Naive thymus-derived CD4-positive, alpha-beta T cell (primary cell): ENCODE results near the gene INCA1. TPM values are rescaled to one million over a fixed set of nuclear protein-coding genes. Genes with fewer than 3 reads are reported as not detected.

ENCODE experiments used
- ATAC-seq: fragments of 150-1000 bp; cut with Tn5 transposase; 2 replicates; pipeline ENCODE4 v1.10.0; 2021; ENCODE audit warnings: mild to moderate bottlenecking, moderate library complexity
- CTCF ChIA-PET: fragments of 350-600 bp; sonication (Branson Sonifier 250); formaldehyde crosslinking; loops from one replicate; lab custom pipeline; 2021; ENCODE audit warnings: antibody characterized with exemption; lab: Charles Lee
- POLR2A ChIA-PET: fragments of 350-600 bp; sonication (Branson Sonifier 250); formaldehyde crosslinking; loops from one replicate; lab custom pipeline; 2021; ENCODE audit warnings: antibody characterized with exemption, inconsistent platforms; lab: Charles Lee
- DNase-seq, 9 donors: peaks; one replicate each; pipeline versions ENCODE4 v3.0.0 to v3.0.0-alpha.2; 2020 to 2022; ENCODE audit warnings: mixed read lengths in 1 of 9
- H3K27ac ChIP-seq: one replicate; pipeline ENCODE4 v1.7.0; 2013; ENCODE audit warnings: mild to moderate bottlenecking, low read depth, low read length, moderate library complexity
- H3K27me3 ChIP-seq, 2 donors: one replicate each; pipeline ENCODE4 v1.7.0; 2013; ENCODE audit warnings: low read length in 2 of 2, mild to moderate bottlenecking in 2 of 2, moderate library complexity in 2 of 2; ENCODE audit not compliant: control insufficient read depth in 2 of 2, insufficient read depth in 2 of 2
- H3K36me3 ChIP-seq, 3 experiments: 1 replicate in 2 of 3; 2 replicates in 1 of 3; pipeline ENCODE4 v1.7.0; 2013; ENCODE audit warnings: low read length in 3 of 3, mild to moderate bottlenecking in 3 of 3, moderate library complexity in 1 of 3; ENCODE audit not compliant: insufficient read depth in 3 of 3, control insufficient read depth in 2 of 3
- H3K4me1 ChIP-seq, 2 donors: one replicate each; pipeline ENCODE4 v1.7.0; 2013; ENCODE audit warnings: low read length in 2 of 2, mild to moderate bottlenecking in 2 of 2, moderate library complexity in 1 of 2; ENCODE audit not compliant: control insufficient read depth in 2 of 2, insufficient read depth in 2 of 2
- H3K4me3 ChIP-seq: 2 replicates; pipeline ENCODE4 v1.7.0; 2013; ENCODE audit warnings: mild to moderate bottlenecking, low read length
- H3K9me3 ChIP-seq, 3 experiments: 1 replicate in 2 of 3; 2 replicates in 1 of 3; pipeline ENCODE4 v1.7.0; 2013; ENCODE audit warnings: low read length in 3 of 3; ENCODE audit not compliant: control insufficient read depth in 2 of 3
- H3K27ac Mint-ChIP-seq, 9 donors: one replicate each; pipeline ENCODE4 v1.8.0; 2020 to 2022; ENCODE audit warnings: mixed read lengths in 9 of 9, mild to moderate bottlenecking in 8 of 9, moderate library complexity in 5 of 9, inconsistent platforms in 2 of 9
- H3K27me3 Mint-ChIP-seq, 5 donors: one replicate each; pipeline ENCODE4 v1.8.0; 2021 to 2022; ENCODE audit warnings: mixed read lengths in 5 of 5, mild to moderate bottlenecking in 1 of 5
- H3K36me3 Mint-ChIP-seq, 5 donors: one replicate each; pipeline ENCODE4 v1.8.0; 2020 to 2022; ENCODE audit warnings: mixed read lengths in 5 of 5, mild to moderate bottlenecking in 3 of 5, inconsistent platforms in 1 of 5
- H3K4me1 Mint-ChIP-seq, 7 donors: one replicate each; pipeline ENCODE4 v1.8.0; 2020 to 2022; ENCODE audit warnings: mixed read lengths in 7 of 7, mild to moderate bottlenecking in 3 of 7, inconsistent platforms in 1 of 7
- H3K4me3 Mint-ChIP-seq, 10 donors: one replicate each; pipeline ENCODE4 v1.8.0; 2020 to 2022; ENCODE audit warnings: mild to moderate bottlenecking in 10 of 10, mixed read lengths in 10 of 10, moderate library complexity in 6 of 10, inconsistent platforms in 2 of 10
- H3K9me3 Mint-ChIP-seq, 11 donors: one replicate each; pipeline ENCODE4 v1.8.0; 2020 to 2022; ENCODE audit warnings: mixed read lengths in 11 of 11, mild to moderate bottlenecking in 4 of 11, inconsistent platforms in 1 of 11, moderate library complexity in 1 of 11
- intact Hi-C, 2 donors: fragments of 100-400 bp; cut with micrococcal nuclease; formaldehyde crosslinking; loops; one replicate each; pipeline ENCODE4 v1.15.1; 2023
- polyA plus RNA-seq, 2 donors: library from polyadenylated mRNA; unstranded; fragments of 300-500 nt; fragmentation: Illumina TruSeq; gene quantifications; one replicate each; pipeline ENCODE4 v1.2.3, GENCODE V29; 2021
- total RNA-seq, 6 experiments: library from RNA in 5 of 6; stranded (reverse) in 5 of 6; gene quantifications; 1 replicate in 5 of 6; 2 replicates in 1 of 6; pipeline ENCODE4 v1.2.3 and lab custom pipeline; 2021 to 2026

Gene INCA1
- total and polyA plus RNA-seq, 7 experiments from 2014 or later = 0.38 to 0.42 (median 0.41) TPM; not detected in 3

- DNase-seq (no peak), ATAC-seq (no peak)
- Mint-ChIP-seq H3K27ac (peak overlapping the region in 1 of 9 donors; percentile 30), H3K27me3 (no peaks in the 10 kb centered on the region), H3K4me3 (no peak overlapping the region), H3K4me1 (peaks cover 11 to 22% (median 17%) of the 10 kb centered on the region in 7 donors), H3K36me3 (peaks cover 15 to 41% (median 21%) of the 10 kb centered on the region in 5 donors), H3K9me3 (no peaks in the 10 kb centered on the region)
- Histone ChIP-seq H3K36me3 (peaks cover 0 to 48% (median 5%) of the 10 kb centered on the region in 3 experiments), H3K27ac (no peak overlapping the region), H3K9me3 (no peaks in the 10 kb centered on the region), H3K4me3 (no peak overlapping the region), H3K27me3 (no peaks in the 10 kb centered on the region), H3K4me1 (peaks cover 6 to 8% of the 10 kb centered on the region in 2 donors)
- CTCF ChIA-PET = interaction anchor here (1.3 kb wide), 1 partner anchor 60 kb away, joined by 4 read pairs; no protein-coding TSS in a partner anchor
- POLR2A ChIA-PET = no interaction called here
- intact Hi-C loops = no loop called here
These were observed 4.9 kb upstream of the INCA1 start for GRCh38 chr17:5002121-5002788.

DNA sequence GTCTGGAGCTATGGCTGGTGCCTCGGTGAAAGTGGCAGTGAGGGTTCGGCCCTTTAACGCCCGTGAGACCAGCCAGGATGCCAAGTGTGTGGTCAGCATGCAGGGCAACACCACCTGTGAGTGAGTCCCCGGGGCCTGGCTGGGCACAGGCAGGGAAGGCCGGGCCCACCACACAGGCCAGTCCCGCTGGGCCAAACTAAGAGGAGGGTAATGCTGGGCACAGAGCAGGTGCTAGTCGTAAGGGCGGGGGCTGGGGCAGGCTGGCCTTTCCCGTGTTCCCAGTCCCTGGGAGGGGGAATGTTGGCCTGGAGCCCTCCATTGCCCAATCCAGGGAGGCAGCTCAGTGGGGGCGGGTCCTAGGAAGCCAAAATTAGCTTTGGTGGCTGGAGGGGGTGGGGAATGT lies 2.9 kb upstream of the INCA1 start:
- Histone ChIP-seq H3K4me1 (peaks cover 8 to 11% of the 10 kb centered on the region in 2 donors), H3K36me3 (peaks cover 0 to 37% (median 5%) of the 10 kb centered on the region in 3 experiments), H3K27me3 (no peaks in the 10 kb centered on the region), H3K9me3 (no peaks in the 10 kb centered on the region), H3K27ac (no peak overlapping the region), H3K4me3 (no peak overlapping the region)
- H3K4me1 Mint-ChIP-seq = peaks cover 16 to 26% (median 24%) of the 10 kb centered on the region in 7 donors
- no peaks in the 10 kb centered on the region for H3K27me3 Mint-ChIP-seq
- peak overlapping the region in 3 of 9 donors; percentile 49 to 80 (median 76) for H3K27ac Mint-ChIP-seq
- DNase-seq (no peak), ATAC-seq (no peak)
- CTCF ChIA-PET = interaction anchor here (0.6 kb wide), 1 partner anchor 1172 kb away, joined by 3 read pairs; no protein-coding TSS in a partner anchor
- H3K4me3 Mint-ChIP-seq = no peak overlapping the region
- intact Hi-C loops = no loop called here
- H3K9me3 Mint-ChIP-seq = no peaks in the 10 kb centered on the region
- POLR2A ChIA-PET = interaction anchor here (0.6 to 4.6 kb wide), 4 partner anchors 34 to 60 kb away, joined by 3 to 22 read pairs (median 4); partner anchors contain the start of genes RNF167 and SLC25A11
- H3K36me3 Mint-ChIP-seq = peaks cover 10 to 32% (median 16%) of the 10 kb centered on the region in 5 donors

- Histone ChIP-seq H3K4me1 (peaks cover 8 to 11% of the 10 kb centered on the region in 2 donors), H3K4me3 (no peak overlapping the region), H3K36me3 (peaks cover 0 to 30% (median 5%) of the 10 kb centered on the region in 3 experiments), H3K9me3 (no peaks in the 10 kb centered on the region), H3K27ac (peak overlapping the region; percentile 83), H3K27me3 (no peaks in the 10 kb centered on the region)
- Mint-ChIP-seq H3K4me3 (peak overlapping the region; percentile 49 to 95 (median 79)), H3K9me3 (peaks cover 0 to 2% (median 0%) of the 10 kb centered on the region in 11 donors), H3K36me3 (peaks cover 7 to 26% (median 12%) of the 10 kb centered on the region in 5 donors), H3K4me1 (peaks cover 18 to 29% (median 26%) of the 10 kb centered on the region in 7 donors), H3K27ac (peak overlapping the region; percentile 36 to 84 (median 65)), H3K27me3 (no peaks in the 10 kb centered on the region)
- intact Hi-C loops = loop anchor here in 1 of 2 donors (5.0 kb wide), 1 partner anchor 113 kb away; the partner anchor contains the start of gene ZNF232
- ChIA-PET CTCF (interaction anchor here (0.6 kb wide), 1 partner anchor 1171 kb away, joined by 3 read pairs; no protein-coding TSS in a partner anchor), POLR2A (interaction anchor here (0.6 to 4.6 kb wide), 4 partner anchors 33 to 60 kb away, joined by 3 to 22 read pairs (median 4); partner anchors contain the start of genes RNF167 and SLC25A11)
- DNase-seq (no peak), ATAC-seq (no peak)
These were observed 2.2 kb upstream of the INCA1 start for GRCh38 chr17:4999430-5000093.

- ATAC-seq = no peak
- H3K9me3 Mint-ChIP-seq = peaks cover 0 to 2% (median 0%) of the 10 kb centered on the region in 11 donors
These were observed 1.6 kb upstream of the INCA1 start for GRCh38 chr17:4998732-4999429.

GRCh38 chr17:4998027-4998731 lies 857 bp upstream of the INCA1 start:
- intact Hi-C loops = loop anchor here in 1 of 2 donors (5.0 kb wide), 1 partner anchor 114 kb away; the partner anchor contains the start of gene ZNF232
- peak overlapping the region in 6 of 9 donors; percentile 55 to 84 (median 74) for H3K27ac Mint-ChIP-seq
- H3K9me3 Mint-ChIP-seq = peaks cover 0 to 2% (median 0%) of the 10 kb centered on the region in 11 donors
- POLR2A ChIA-PET = interaction anchor here (0.6 to 4.6 kb wide), 12 partner anchors 10 to 285 kb away, joined by 3 to 36 read pairs (median 6); partner anchors contain the start of genes CAMTA2, RNF167, SLC25A11 and SPAG7
- ATAC-seq (no peak), DNase-seq (peak in 2 of 9 donors; percentile 18 to 31)
- Histone ChIP-seq H3K36me3 (peaks cover 0 to 17% (median 5%) of the 10 kb centered on the region in 3 experiments), H3K4me1 (peaks cover 8 to 11% of the 10 kb centered on the region in 2 donors), H3K9me3 (no peaks in the 10 kb centered on the region), H3K27me3 (no peaks in the 10 kb centered on the region), H3K4me3 (peak overlapping the region; percentile 48), H3K27ac (peak overlapping the region; percentile 83)
- H3K27me3 Mint-ChIP-seq = no peaks in the 10 kb centered on the region
- peaks cover 0 to 12% (median 4%) of the 10 kb centered on the region in 5 donors for H3K36me3 Mint-ChIP-seq
- CTCF ChIA-PET = no interaction called here
- peaks cover 18 to 29% (median 26%) of the 10 kb centered on the region in 7 donors for H3K4me1 Mint-ChIP-seq
- H3K4me3 Mint-ChIP-seq = peak overlapping the region; percentile 49 to 95 (median 79)

More at GRCh38 chr17:4998732-4999429, 1.6 kb upstream of the INCA1 start:
- Histone ChIP-seq H3K4me3 (peak overlapping the region; percentile 48), H3K36me3 (peaks cover 0 to 23% (median 5%) of the 10 kb centered on the region in 3 experiments), H3K9me3 (no peaks in the 10 kb centered on the region), H3K27me3 (no peaks in the 10 kb centered on the region), H3K4me1 (peaks cover 8 to 11% of the 10 kb centered on the region in 2 donors), H3K27ac (peak overlapping the region; percentile 83)
- CTCF ChIA-PET = no interaction called here
- intact Hi-C loops = loop anchor here in 1 of 2 donors (5.0 kb wide), 1 partner anchor 113 kb away; the partner anchor contains the start of gene ZNF232
- DNase-seq = no peak
- POLR2A ChIA-PET = interaction anchor here (0.6 to 4.6 kb wide), 6 partner anchors 11 to 113 kb away, joined by 3 to 36 read pairs (median 14); partner anchors contain the start of genes CAMTA2, RNF167 and SLC25A11
- H3K36me3 Mint-ChIP-seq = peaks cover 0 to 19% (median 5%) of the 10 kb centered on the region in 5 donors
- no peaks in the 10 kb centered on the region for H3K27me3 Mint-ChIP-seq
- peak overlapping the region; percentile 44 to 84 (median 71) for H3K27ac Mint-ChIP-seq
- peak overlapping the region; percentile 49 to 95 (median 79) for H3K4me3 Mint-ChIP-seq
- H3K4me1 Mint-ChIP-seq = peaks cover 18 to 29% (median 26%) of the 10 kb centered on the region in 7 donors
